ENCODE data around the gene CAMSAP1.

Gene CAMSAP1

GRCh38 chr9:135878528-135879236 is 28.7 kb downstream of the CAMSAP1 start:
- DNase-seq, result no peak

DNA sequence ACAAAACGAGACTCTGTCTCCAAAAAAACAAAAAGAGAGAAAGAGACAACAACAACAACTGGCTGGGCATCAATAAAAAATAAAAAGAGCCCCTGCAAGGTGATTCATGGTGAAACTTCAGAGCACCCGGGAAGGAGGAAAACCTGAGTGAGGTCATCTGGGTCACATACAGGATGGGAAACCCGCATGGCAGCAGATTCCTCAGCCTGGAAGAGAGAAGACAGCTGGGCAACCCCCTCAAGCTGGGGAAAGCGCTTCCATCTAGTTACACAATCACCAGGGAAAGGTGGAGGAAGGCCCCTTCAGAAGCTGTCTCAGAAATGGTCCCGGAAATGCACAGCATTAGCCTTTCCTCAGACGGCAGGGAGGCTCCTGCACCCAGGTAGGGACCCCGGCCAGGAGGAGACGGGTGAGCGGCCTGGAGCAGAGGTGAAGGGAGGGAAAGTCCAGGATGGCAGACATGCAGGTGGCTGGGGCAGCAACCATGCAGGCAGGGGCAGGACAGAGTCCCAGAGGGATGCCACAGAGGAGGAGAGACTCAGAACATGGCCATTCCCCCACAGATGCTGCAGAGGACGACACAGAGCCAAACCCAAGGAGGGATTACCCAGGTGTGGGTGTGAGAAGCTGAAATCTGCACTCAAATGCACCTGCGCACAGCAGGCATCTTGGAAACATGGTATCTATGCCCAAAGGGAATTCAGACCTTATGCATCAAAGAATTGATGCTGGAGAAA is 29.4 kb downstream of the CAMSAP1 start:
- DNase-seq, result no peak

DNA sequence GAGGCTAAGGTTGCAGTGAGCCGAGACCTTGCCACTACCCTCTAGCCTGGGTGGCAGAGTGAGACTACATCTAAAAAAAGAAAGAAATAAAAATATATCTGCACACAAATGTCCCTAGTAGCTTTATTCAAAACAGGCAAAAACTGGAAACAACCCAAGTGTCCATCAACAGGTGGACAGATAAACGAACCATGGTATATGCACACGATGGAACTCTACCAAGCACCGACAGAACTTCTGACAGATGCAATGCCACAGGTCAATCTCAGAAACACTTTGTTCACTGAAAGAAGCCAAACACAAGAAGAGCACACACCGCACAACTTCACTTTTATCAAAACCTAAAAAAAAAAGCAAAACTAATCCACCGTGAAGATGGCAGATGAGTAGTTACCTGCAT is 30.4 kb downstream of the CAMSAP1 start:
- DNase-seq, result no peak

GRCh38 chr9:135874859-135875258 is 32.5 kb downstream of the CAMSAP1 start:
- no peak for DNase-seq

GRCh38 chr9:135869909-135870308 is 37.4 kb downstream of the CAMSAP1 start:
- no peak for DNase-seq

- no peak for DNase-seq
Observed at GRCh38 chr9:135865531-135865930, 41.8 kb downstream of the CAMSAP1 start.

DNA sequence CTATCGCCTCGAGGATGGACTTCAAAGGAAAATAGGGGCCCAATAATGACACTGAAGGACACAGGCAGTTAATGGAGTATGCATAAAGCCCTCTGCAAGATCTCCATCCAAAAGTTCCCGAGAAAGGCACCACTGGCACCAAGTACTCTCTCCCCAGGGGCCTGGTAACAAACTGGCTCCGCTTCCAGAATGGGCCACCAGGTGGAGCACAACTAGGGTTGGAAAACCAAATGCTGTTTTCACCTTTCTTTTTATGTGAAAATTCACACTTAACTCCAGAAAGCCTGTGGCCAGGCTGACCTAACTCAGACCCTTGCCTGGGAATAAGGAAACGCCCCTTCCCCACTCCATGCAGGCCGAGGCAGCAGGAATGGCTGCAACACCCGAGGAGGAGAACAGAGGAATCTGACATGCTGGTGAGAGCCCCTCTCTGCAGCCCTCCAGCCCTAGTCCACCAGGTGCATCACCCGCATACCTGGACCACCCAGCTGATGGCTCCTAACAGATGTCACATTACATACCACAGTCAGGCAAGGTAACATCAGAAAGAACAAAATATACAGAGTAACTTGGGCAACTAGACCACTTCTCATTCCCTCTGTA is 42.8 kb downstream of the CAMSAP1 start:
- DNase-seq, result peak; percentile 2 to 53

DNA sequence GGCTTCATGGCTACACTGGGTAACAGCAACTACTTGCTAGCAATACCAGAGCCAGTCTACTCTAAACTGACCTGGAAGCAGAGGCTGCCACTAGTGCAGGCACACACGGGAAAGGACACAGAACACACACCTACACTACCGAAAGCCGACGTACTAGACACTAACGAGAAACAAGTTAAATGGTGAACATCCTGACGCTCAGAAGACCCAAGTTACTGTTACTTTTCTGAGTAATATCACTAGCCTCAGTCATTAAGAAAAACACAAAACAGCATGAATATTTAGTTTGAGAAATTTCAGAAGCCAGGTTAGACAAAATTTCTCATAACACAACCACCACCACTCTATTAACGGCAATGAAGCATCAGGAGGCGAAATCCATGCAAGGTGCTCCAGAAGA is 44.5 kb downstream of the CAMSAP1 start:
- no peak for DNase-seq

GRCh38 chr9:135858491-135859185 is 48.7 kb downstream of the CAMSAP1 start:
- DNase-seq, result no peak

DNA sequence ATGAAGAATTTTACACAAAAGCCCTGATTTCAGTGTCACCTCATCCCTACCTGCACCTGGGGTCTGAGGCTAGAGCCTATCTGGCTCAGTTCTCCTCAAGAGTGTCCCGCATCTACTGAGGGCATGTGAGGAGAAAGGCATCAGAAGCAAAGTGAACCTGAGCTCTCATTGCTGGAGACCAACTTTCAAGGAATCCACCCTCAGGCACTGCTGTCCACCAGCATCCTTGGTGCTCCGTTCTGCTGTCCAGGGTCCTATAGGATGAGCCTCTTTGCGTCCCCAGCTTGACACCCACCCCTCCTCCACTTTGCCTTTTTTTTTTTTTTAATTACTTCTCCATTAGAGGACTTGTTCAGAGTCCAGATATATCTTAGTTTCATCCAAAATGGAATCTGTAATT is 49.5 kb downstream of the CAMSAP1 start:
- DNase-seq, result no peak

DNA sequence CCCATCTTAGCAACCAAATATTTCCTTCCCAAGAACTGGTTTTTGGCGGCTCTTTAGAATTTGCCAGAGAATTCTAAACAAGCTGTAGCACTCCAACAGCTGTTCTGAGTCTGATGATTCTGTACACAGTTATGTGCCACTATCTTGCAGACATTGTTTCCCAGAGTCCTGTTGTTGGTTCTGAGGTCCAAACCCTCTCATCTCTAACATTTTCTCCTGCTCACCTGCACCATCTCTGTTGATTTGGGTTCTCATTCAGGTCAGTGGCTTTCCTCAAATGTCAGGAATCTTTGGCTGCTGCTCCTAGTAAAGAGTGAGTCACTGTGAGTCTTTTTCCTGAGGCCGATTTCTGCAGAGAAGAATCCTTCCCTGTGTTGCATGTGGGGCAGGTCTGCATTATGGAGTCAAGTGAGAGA is 50.0 kb downstream of the CAMSAP1 start:
- no peak for DNase-seq

- peak; percentile 3 to 41 for DNase-seq
Observed at GRCh38 chr9:135851748-135852147, 55.6 kb downstream of the CAMSAP1 start.

- DNase-seq, result no peak
Observed at GRCh38 chr9:135850737-135851136, 56.6 kb downstream of the CAMSAP1 start.

DNA sequence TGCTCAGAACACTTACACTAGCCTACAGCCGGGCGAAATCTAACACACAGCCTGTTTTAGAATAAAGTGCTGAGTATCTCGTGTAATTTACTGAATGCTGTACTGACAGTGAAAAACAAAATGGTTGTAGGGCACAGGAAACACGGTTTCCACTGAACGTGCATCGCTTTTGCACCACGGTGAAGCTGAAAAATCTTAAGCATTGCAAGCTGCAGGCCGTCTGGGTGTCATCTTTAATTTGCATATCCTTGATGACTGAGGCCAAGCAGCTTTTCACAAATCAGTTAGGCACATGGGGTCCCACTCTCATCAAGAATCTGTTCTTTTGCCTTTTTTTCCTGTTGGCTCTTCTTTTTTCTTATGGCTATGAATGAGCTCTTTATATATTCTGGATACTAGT is 58.2 kb downstream of the CAMSAP1 start:
- DNase-seq, result no peak

GRCh38 chr9:135848341-135849047 is 58.9 kb downstream of the CAMSAP1 start:
- DNase-seq, result no peak

DNA sequence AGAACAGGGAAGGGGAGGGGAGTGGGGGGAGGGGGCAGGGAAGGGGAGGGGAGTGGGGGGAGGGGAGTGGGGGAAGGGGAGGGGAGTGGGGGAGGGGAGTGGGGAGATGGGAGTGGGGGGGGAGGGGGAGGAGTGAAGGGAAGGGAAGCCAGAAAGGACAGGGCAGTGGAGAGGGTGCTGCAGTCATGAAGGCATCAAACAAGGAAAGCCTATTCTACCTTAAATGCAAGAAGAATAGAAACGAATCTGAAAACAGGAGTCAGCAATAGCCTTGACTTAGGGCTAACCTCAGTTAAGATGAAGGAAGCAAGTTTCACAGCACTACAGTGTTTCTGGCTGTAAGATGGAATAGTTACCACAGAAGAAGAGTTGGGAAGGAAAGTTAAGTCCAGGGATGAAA is 59.5 kb downstream of the CAMSAP1 start:
- DNase-seq, result no peak

GRCh38 chr9:135840539-135840938 is 66.8 kb downstream of the CAMSAP1 start:
- DNase-seq, result no peak

DNA sequence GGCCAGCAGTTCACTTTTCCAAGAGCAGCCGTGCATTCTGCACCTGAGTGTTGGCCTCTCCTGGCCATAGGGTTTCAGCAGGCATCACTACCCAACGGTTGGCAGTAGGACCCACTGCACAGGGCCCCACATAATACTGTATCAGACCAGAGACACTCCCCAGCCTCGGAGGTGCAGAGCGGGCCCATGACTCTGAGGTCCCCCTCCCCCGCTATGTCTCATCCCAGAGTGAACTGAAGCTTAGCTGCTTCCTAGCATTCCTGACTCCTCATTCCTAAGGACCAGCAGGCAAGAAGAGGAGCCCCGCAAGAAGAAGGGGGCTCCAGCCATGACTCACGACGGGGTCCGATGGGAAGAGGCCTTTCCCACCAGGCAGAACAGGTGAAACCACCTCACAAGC is 67.2 kb downstream of the CAMSAP1 start:
- no peak for DNase-seq

DNA sequence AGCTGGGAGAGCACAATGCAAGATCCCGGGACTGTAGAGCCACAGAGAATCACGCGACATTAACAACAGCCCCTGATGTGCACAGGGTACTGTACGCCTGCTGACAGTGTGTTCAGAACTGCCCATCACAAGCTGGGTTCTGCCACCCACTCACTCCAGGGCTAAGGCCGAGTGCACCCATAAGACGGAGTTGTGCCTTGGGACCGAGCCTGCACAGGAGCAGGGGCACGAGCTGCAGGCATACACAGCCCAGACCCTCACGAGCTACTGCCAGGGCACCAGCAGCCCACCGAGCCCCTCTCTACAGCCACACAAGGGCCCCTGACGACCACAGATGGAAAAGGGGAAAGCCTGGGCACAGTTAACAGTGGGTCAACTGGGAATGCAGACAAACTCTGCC is 67.8 kb downstream of the CAMSAP1 start:
- no peak for DNase-seq

- DNase-seq, result no peak
Observed at GRCh38 chr9:135835131-135835530, 72.2 kb downstream of the CAMSAP1 start.

GRCh38 chr9:135833864-135834263 is 73.5 kb downstream of the CAMSAP1 start:
- DNase-seq, result no peak

GRCh38 chr9:135830496-135830895 is 76.8 kb downstream of the CAMSAP1 start:
- no peak for DNase-seq

GRCh38 chr9:135828656-135829055 is 78.7 kb downstream of the CAMSAP1 start:
- DNase-seq, result no peak
